PC-9 (cell line): ENCODE measurements around the gene VPS36. TPM values are rescaled to one million over a fixed set of nuclear protein-coding genes. Genes with fewer than 3 reads are reported as not detected.

Source experiments
- BruUV-seq: library from RNA; stranded (reverse); fragments of 400-500 nt; replicated peaks from 2 replicates; lab custom pipeline; 2021; lab: Mats Ljungman, UMichigan
- CTCF ChIA-PET: fragments of 300-600 bp; sonication (Branson Sonifier 250); formaldehyde crosslinking; loops from one replicate; lab custom pipeline; 2022; ENCODE audit warnings: antibody characterized with exemption; lab: Charles Lee
- POLR2A ChIA-PET: fragments of 300-600 bp; sonication (Branson Sonifier 250); formaldehyde crosslinking; loops from one replicate; lab custom pipeline; 2022; ENCODE audit warnings: antibody characterized with exemption; ENCODE audit not compliant: unreplicated experiment; lab: Charles Lee
- DNase-seq, 2 experiments: peaks; one replicate each; pipeline versions ENCODE4 v3.0.0 to v3.0.0-alpha.2; 2015 to 2022; ENCODE audit warnings: mixed read lengths in 1 of 2
- H2AFZ ChIP-seq: fragments of 200-600 bp; sonication (generic); 2 replicates; pipeline ENCODE4 v1.8.1; 2017; ENCODE audit warnings: antibody characterized with exemption
- H3F3A ChIP-seq: fragments of 200-600 bp; sonication (generic); 2 replicates; pipeline ENCODE4 v1.8.1; 2017; ENCODE audit warnings: antibody characterized with exemption, mild to moderate bottlenecking, low read depth; ENCODE audit not compliant: insufficient read depth
- H3K27ac ChIP-seq: fragments of 200-600 bp; sonication (generic); 2 replicates; pipeline ENCODE4 v1.6.1; 2016; ENCODE audit warnings: mixed run types
- H3K27me3 ChIP-seq: fragments of 200-600 bp; sonication (generic); 2 replicates; pipeline ENCODE4 v1.6.1; 2016; ENCODE audit warnings: low read depth, mixed run types; ENCODE audit not compliant: insufficient read depth
- H3K36me3 ChIP-seq: fragments of 200-600 bp; sonication (generic); 2 replicates; pipeline ENCODE4 v1.6.1; 2016; ENCODE audit warnings: low read depth, mixed run types
- H3K4me1 ChIP-seq: fragments of 200-600 bp; sonication (generic); replicated peaks from 2 replicates; pipeline ENCODE4 v1.6.1; 2016; ENCODE audit warnings: mixed run types; ENCODE audit not compliant: insufficient read depth
- H3K4me2 ChIP-seq: fragments of 200-600 bp; sonication (generic); 2 replicates; pipeline ENCODE4 v1.6.1; 2017; ENCODE audit warnings: mixed run types
- H3K4me3 ChIP-seq: fragments of 200-600 bp; sonication (generic); 2 replicates; pipeline ENCODE4 v1.6.1; 2016; ENCODE audit warnings: mixed run types
- H3K79me2 ChIP-seq: fragments of 200-600 bp; sonication (generic); 2 replicates; pipeline ENCODE4 v1.6.1; 2017; ENCODE audit warnings: low read depth, mixed run types
- H3K9me2 ChIP-seq: fragments of 200-600 bp; sonication (generic); 2 replicates; pipeline ENCODE4 v1.8.1; 2017; ENCODE audit warnings: mild to moderate bottlenecking; ENCODE audit not compliant: insufficient read depth
- H3K9me3 ChIP-seq: fragments of 200-600 bp; sonication (generic); 2 replicates; pipeline ENCODE4 v1.8.1; 2016; ENCODE audit warnings: low read depth; ENCODE audit not compliant: insufficient read depth
- H4K20me1 ChIP-seq: fragments of 200-600 bp; sonication (generic); 2 replicates; pipeline ENCODE4 v1.8.1; 2017; ENCODE audit not compliant: insufficient read depth
- EZH2 ChIP-seq: fragments of 200-600 bp; sonication (generic); IDR thresholded peaks from 2 replicates; pipeline ENCODE4 v1.8.0; 2017; ENCODE audit warnings: antibody characterized with exemption, low read depth
- intact Hi-C: fragments of 100-400 bp; cut with micrococcal nuclease; formaldehyde crosslinking; loops from one replicate; pipeline ENCODE4 v1.10.0; 2022; ENCODE audit not compliant: unreplicated experiment
- total RNA-seq: library from RNA; stranded (reverse); gene quantifications from 2 replicates; pipeline ENCODE4 v1.2.3, GENCODE V29; 2021
- TF ChIP-seq, protein P1 (sequence below): fragments of 200-600 bp; sonication (generic); conservative IDR thresholded peaks from 2 replicates; pipeline ENCODE4 v1.6.1; 2017; ENCODE audit warnings: mixed run types, antibody characterized with exemption, mild to moderate bottlenecking, moderate library complexity

The VPS36 gene
- total RNA-seq, 1 experiment from 2014 or later: 31.6 TPM

DNA sequence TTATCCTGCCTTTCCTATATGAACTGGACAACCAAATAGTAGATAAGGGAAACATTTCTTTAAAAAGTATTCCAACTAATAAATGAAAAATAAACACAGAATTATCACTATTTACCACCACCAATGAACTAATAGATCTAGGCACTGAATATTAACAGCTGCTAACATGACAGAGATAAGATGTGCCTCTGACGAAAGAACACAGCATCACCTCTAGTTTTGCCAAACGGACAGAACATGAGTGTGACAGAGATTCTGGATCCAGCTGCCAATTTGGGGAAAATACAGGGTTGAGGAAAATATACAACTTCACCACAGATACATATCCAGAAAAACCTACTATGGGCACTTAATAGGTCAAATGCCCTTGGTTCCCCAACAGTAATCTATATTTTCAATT lies 18.0 kb downstream of the VPS36 start:
- POLR2A ChIA-PET: no interaction called here

DNA sequence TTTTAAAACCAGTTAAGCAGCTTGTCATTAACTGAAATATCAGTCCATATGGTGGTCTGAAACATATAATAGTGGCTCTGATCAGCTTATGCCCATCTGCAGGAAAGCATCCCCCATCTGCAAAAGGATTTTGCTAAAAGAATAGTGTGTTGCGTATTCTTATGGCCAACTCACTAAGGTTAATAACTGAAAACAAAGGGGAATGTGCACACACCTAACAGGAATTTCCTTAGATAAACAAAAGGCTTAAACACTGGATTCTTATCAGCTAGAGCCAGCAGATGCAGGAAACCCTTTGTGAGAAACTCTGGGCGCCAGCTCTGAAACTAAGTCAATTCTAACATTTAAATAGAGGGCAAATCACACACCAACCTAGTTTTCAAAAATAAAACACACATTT lies 22.1 kb downstream of the VPS36 start:
- H3F3A ChIP-seq: peaks cover 7% of the 10 kb centered on the region
- H3K36me3 ChIP-seq: peaks cover 15% of the 10 kb centered on the region
- no peak overlapping the region for H3K4me3 ChIP-seq
- no peaks in the 10 kb centered on the region for H3K9me2 ChIP-seq
- DNase-seq: peak in 1 of 2 experiments; percentile 81
- TF ChIP-seq, protein P1, sequence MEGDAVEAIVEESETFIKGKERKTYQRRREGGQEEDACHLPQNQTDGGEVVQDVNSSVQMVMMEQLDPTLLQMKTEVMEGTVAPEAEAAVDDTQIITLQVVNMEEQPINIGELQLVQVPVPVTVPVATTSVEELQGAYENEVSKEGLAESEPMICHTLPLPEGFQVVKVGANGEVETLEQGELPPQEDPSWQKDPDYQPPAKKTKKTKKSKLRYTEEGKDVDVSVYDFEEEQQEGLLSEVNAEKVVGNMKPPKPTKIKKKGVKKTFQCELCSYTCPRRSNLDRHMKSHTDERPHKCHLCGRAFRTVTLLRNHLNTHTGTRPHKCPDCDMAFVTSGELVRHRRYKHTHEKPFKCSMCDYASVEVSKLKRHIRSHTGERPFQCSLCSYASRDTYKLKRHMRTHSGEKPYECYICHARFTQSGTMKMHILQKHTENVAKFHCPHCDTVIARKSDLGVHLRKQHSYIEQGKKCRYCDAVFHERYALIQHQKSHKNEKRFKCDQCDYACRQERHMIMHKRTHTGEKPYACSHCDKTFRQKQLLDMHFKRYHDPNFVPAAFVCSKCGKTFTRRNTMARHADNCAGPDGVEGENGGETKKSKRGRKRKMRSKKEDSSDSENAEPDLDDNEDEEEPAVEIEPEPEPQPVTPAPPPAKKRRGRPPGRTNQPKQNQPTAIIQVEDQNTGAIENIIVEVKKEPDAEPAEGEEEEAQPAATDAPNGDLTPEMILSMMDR: no peak
- no peak for TF ChIP-seq EZH2
- H3K79me2 ChIP-seq: no peaks in the 10 kb centered on the region
- H2AFZ ChIP-seq: no peak overlapping the region
- CTCF ChIA-PET: interaction anchor here (1.5 kb wide), 1 partner anchor 22 kb away, joined by 5 read pairs; the partner anchor contains the start of gene VPS36
- no peaks in the 10 kb centered on the region; the same call in 1 of the 2 replicates for H4K20me1 ChIP-seq
- intact Hi-C loops: no loop called here
- POLR2A ChIA-PET: no interaction called here
- no peak overlapping the region for H3K4me2 ChIP-seq
- H3K27me3 ChIP-seq: no peaks in the 10 kb centered on the region
- no peak overlapping the region for H3K27ac ChIP-seq
- H3K9me3 ChIP-seq: no peaks in the 10 kb centered on the region
- no TSS peak for BruUV-seq
- H3K4me1 ChIP-seq: peaks cover 19% of the 10 kb centered on the region

More for the DNA sequence above, 18.0 kb downstream of the VPS36 start:
- peaks cover 31% of the 10 kb centered on the region; the same call in 1 of the 2 replicates for H3K36me3 ChIP-seq
- no peaks in the 10 kb centered on the region; the same call in 1 of the 2 replicates for H4K20me1 ChIP-seq
- H2AFZ ChIP-seq: no peak overlapping the region
- no peak for DNase-seq
- H3K4me1 ChIP-seq: peaks cover 19% of the 10 kb centered on the region
- BruUV-seq: no TSS peak
- H3K27ac ChIP-seq: no peak overlapping the region
- CTCF ChIA-PET: interaction anchor here (1.1 kb wide), 1 partner anchor 18 kb away, joined by 3 read pairs; no protein-coding TSS in a partner anchor
- no peak overlapping the region for H3K4me3 ChIP-seq
- TF ChIP-seq, protein P1: no peak
- TF ChIP-seq EZH2: no peak
- no peaks in the 10 kb centered on the region for H3K9me2 ChIP-seq
- H3K9me3 ChIP-seq: no peaks in the 10 kb centered on the region
- peaks cover 7% of the 10 kb centered on the region for H3F3A ChIP-seq
- H3K79me2 ChIP-seq: no peaks in the 10 kb centered on the region
- intact Hi-C loops: no loop called here
- no peaks in the 10 kb centered on the region for H3K27me3 ChIP-seq
- no peak overlapping the region for H3K4me2 ChIP-seq

DNA sequence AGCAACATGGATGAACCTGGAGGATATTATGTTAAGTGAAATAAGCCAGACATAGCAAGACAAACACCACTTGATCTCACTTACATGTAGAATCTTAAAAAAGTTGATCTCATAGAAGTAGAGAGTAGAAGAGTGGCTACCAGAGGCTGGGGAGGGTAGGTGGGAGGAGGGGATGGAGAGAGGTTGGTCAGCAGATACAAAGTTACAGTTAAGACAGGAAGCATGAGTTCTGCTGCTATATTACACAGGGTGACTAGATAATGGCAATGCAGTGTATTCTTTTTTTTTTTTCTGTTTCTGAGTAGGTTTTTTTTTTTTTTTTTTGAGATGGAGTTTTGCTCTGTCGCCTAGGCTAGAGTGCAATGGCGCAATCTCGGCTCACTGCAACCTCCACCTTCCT lies 29.2 kb downstream of the VPS36 start:
- BruUV-seq: no TSS peak
- H3F3A ChIP-seq: no peaks in the 10 kb centered on the region
- no peaks in the 10 kb centered on the region for H3K27me3 ChIP-seq
- TF ChIP-seq EZH2: no peak
- TF ChIP-seq, protein P1: no peak
- intact Hi-C loops: no loop called here
- H3K27ac ChIP-seq: no peak overlapping the region
- DNase-seq: no peak
- no peaks in the 10 kb centered on the region for H4K20me1 ChIP-seq
- peaks cover 12% of the 10 kb centered on the region for H3K36me3 ChIP-seq
- POLR2A ChIA-PET: no interaction called here
- H3K79me2 ChIP-seq: no peaks in the 10 kb centered on the region
- H3K9me2 ChIP-seq: no peaks in the 10 kb centered on the region
- no peak overlapping the region for H2AFZ ChIP-seq
- CTCF ChIA-PET: no interaction called here
- no peak overlapping the region for H3K4me2 ChIP-seq
- no peak overlapping the region for H3K4me3 ChIP-seq
- no peaks in the 10 kb centered on the region for H3K9me3 ChIP-seq
- no peaks in the 10 kb centered on the region for H3K4me1 ChIP-seq
